OCI-LY1 (cell line): ENCODE results near the gene PTGIS.
A peak's percentile ranks its signal among the peaks of the same experiment; 100 is the strongest.

Experiments used
- H2AFZ ChIP-seq: fragments of 200-600 bp; sonication (generic), shearing (Covaris generic); 2 replicates; pipeline ENCODE4 v1.6.0; 2014; ENCODE audit warnings: antibody characterized with exemption, mild to moderate bottlenecking, low read length
- H3F3A ChIP-seq: fragments of 200-600 bp; sonication (generic), shearing (Covaris generic); 2 replicates; pipeline ENCODE4 v1.6.0; 2014; ENCODE audit warnings: mild to moderate bottlenecking, antibody characterized with exemption, low read length, moderate library complexity; ENCODE audit not compliant: insufficient read depth
- H3K27ac ChIP-seq: fragments of 200-600 bp; sonication (generic); 2 replicates; pipeline ENCODE4 v1.5.1; 2014; ENCODE audit warnings: low read length, mixed run types, mild to moderate bottlenecking, low read depth; ENCODE audit not compliant: poor library complexity, severe bottlenecking
- H3K27me3 ChIP-seq: fragments of 200-600 bp; sonication (generic); 2 replicates; pipeline ENCODE4 v1.6.0; 2014; ENCODE audit warnings: antibody characterized with exemption, mild to moderate bottlenecking, low read length, moderate library complexity; ENCODE audit not compliant: insufficient read depth
- H3K36me3 ChIP-seq: fragments of 200-600 bp; sonication (generic); 2 replicates; pipeline ENCODE4 v1.6.1; 2014; ENCODE audit warnings: mild to moderate bottlenecking, antibody characterized with exemption, low read length, moderate library complexity, mixed read lengths; ENCODE audit not compliant: insufficient read depth
- H3K4me1 ChIP-seq: fragments of 200-600 bp; sonication (generic); 2 replicates; pipeline ENCODE4 v1.5.1; 2014; ENCODE audit warnings: mild to moderate bottlenecking, low read length, moderate library complexity; ENCODE audit not compliant: insufficient read depth, severe bottlenecking
- H3K4me2 ChIP-seq: fragments of 200-600 bp; sonication (generic), shearing (Covaris generic); 2 replicates; pipeline ENCODE4 v1.6.1; 2014; ENCODE audit warnings: low read length
- H3K4me3 ChIP-seq: fragments of 200-600 bp; sonication (generic); 2 replicates; pipeline ENCODE4 v1.5.1; 2014; ENCODE audit warnings: low read length, low read depth, mild to moderate bottlenecking, mixed read lengths; ENCODE audit not compliant: poor library complexity, severe bottlenecking
- H3K79me2 ChIP-seq: fragments of 200-600 bp; shearing (Covaris generic); 2 replicates; pipeline ENCODE4 v1.6.1; 2016; ENCODE audit warnings: mixed run types, low read length, mixed read lengths; ENCODE audit not compliant: insufficient read depth
- H3K9ac ChIP-seq: fragments of 200-600 bp; sonication (generic), shearing (Covaris generic); 2 replicates; pipeline ENCODE4 v1.6.1; 2014; ENCODE audit warnings: mild to moderate bottlenecking, low read length, mixed read lengths
- H3K9me2 ChIP-seq: fragments of 200-600 bp; sonication (generic), shearing (Covaris generic); 2 replicates; pipeline ENCODE4 v1.6.1; 2014; ENCODE audit warnings: low read depth, mild to moderate bottlenecking, low read length, mixed read lengths
- H3K9me3 ChIP-seq: fragments of 200-600 bp; shearing (Covaris generic); 2 replicates; pipeline ENCODE4 v1.6.1; 2014; ENCODE audit warnings: low read length, mixed read lengths
- H4K20me1 ChIP-seq: fragments of 200-600 bp; sonication (generic), shearing (Covaris generic); 2 replicates; pipeline ENCODE4 v1.6.0; 2016; ENCODE audit warnings: mild to moderate bottlenecking, low read length; ENCODE audit not compliant: insufficient read depth
- CTCF ChIP-seq: fragments of 200-600 bp; sonication (generic), shearing (Covaris generic); IDR thresholded peaks from 2 replicates; pipeline ENCODE4 v1.5.1; 2017; ENCODE audit warnings: mild to moderate bottlenecking, antibody characterized with exemption, low read length, moderate library complexity, mixed read lengths
- EZH2 ChIP-seq: fragments of 200-600 bp; sonication (generic), shearing (Covaris generic); IDR thresholded peaks from 2 replicates; pipeline ENCODE4 v1.8.0; 2017; ENCODE audit warnings: borderline replicate concordance, mixed run types, mild to moderate bottlenecking, antibody characterized with exemption, low read length, moderate library complexity, mixed read lengths

PTGIS gene

DNA sequence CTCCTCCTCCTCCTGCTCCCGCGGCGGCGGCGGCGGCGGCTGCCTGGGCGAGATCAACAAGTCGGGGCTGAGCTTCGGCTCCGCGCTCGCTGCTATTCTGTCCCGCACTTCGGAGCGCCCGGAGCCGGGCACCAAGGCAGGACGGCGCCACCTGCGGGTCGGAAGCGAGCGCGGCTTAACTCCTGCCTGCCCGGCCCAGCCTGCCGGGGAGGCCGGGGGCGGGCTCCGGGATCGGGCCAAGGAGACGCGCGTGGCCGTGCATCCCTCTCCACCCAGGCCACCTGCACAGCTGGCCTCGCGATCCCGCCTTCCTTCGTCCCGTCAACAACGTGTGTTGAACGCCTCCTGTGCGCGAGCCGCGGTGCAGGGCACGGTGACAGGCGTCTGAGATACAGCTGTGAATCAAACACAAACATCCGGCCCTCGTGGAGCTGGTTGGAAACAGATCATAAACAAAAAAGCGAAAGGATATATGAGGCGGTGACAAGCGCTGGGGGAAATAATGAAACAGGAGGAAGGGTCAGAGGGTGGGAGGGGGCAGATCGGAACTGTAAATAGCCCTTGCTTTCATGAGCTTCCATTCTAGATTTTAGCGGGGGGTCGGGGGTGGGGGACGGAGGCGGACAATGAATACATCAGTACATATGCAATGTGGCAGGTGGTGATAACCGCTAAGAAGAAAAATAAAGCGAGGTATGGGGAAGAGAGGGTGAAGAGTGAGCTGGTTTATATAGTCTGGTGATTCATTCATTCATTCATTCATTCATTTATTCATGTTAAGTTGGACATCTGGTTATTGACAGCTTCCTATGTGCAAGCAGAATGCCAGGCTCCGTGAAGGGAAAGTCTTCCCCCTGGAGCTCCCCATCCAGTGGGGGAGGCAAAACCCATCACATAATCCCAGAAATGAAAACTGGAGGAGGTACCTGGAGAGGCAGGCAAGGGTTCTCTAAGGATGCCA, 83.5 kb downstream of the PTGIS start:
- Histone ChIP-seq H3K27me3 (no peaks in the 10 kb centered on the region; the same call in 1 of the 2 replicates), H3K4me3 (peak overlapping the region; percentile 39)

GRCh38 chr20:49483696-49484123, 84.2 kb downstream of the PTGIS start:
- H3K4me2 ChIP-seq = no peak overlapping the region
- no peaks in the 10 kb centered on the region for H3K4me1 ChIP-seq
- H4K20me1 ChIP-seq = no peaks in the 10 kb centered on the region
- H3K4me3 ChIP-seq = no peak overlapping the region
- TF ChIP-seq CTCF = no peak
- TF ChIP-seq EZH2 = no peak
- H2AFZ ChIP-seq = no peak overlapping the region
- no peaks in the 10 kb centered on the region for H3K79me2 ChIP-seq
- no peaks in the 10 kb centered on the region for H3K9me3 ChIP-seq
- H3K27me3 ChIP-seq = no peaks in the 10 kb centered on the region; the same call in 1 of the 2 replicates
- H3K27ac ChIP-seq = no peak overlapping the region
- no peaks in the 10 kb centered on the region for H3F3A ChIP-seq
- H3K36me3 ChIP-seq = no peaks in the 10 kb centered on the region
- H3K9me2 ChIP-seq = no peaks in the 10 kb centered on the region
- no peak overlapping the region for H3K9ac ChIP-seq

More for the DNA sequence above, 83.5 kb downstream of the PTGIS start:
- peak overlapping the region; percentile 61 for H3K4me2 ChIP-seq
- H3K9ac ChIP-seq = no peak overlapping the region
- H4K20me1 ChIP-seq = no peaks in the 10 kb centered on the region
- no peaks in the 10 kb centered on the region for H3K4me1 ChIP-seq
- no peak overlapping the region for H3K27ac ChIP-seq
- H3K9me2 ChIP-seq = no peaks in the 10 kb centered on the region
- H3F3A ChIP-seq = no peaks in the 10 kb centered on the region
- no peak for TF ChIP-seq EZH2
- peak; percentile 60 for TF ChIP-seq CTCF
- H2AFZ ChIP-seq = no peak overlapping the region
- H3K79me2 ChIP-seq = no peaks in the 10 kb centered on the region
- no peaks in the 10 kb centered on the region for H3K36me3 ChIP-seq
- H3K9me3 ChIP-seq = peaks cover 3% of the 10 kb centered on the region; the same call in 1 of the 2 replicates

GRCh38 chr20:49483018-49483695, 84.8 kb downstream of the PTGIS start:
- Histone ChIP-seq H3K9ac (no peak overlapping the region), H3K4me3 (no peak overlapping the region), H3K27me3 (no peaks in the 10 kb centered on the region; the same call in 1 of the 2 replicates), H3K4me2 (no peak overlapping the region), H3K79me2 (no peaks in the 10 kb centered on the region), H3F3A (no peaks in the 10 kb centered on the region), H3K36me3 (no peaks in the 10 kb centered on the region), H2AFZ (no peak overlapping the region), H3K4me1 (no peaks in the 10 kb centered on the region), H3K27ac (no peak overlapping the region), H3K9me2 (no peaks in the 10 kb centered on the region), H3K9me3 (no peaks in the 10 kb centered on the region), H4K20me1 (no peaks in the 10 kb centered on the region)
- TF ChIP-seq CTCF = no peak
- no peak for TF ChIP-seq EZH2
